Ramos (cell line): Measurements from ENCODE around the gene DOCK6.
"Not testable (repeated sequence)": the region's sequence is repeated elsewhere in the genome, so short reads cannot be mapped to it uniquely, and the experiment has no call there.

Source experiments
- in situ Hi-C: fragments of 300-500 bp; cut with MboI; formaldehyde crosslinking; loops from one replicate; pipeline ENCODE4 v1.14.3; 2022; ENCODE audit warnings: low sequenced_read_pairs; ENCODE audit not compliant: unreplicated experiment

Gene DOCK6

DNA sequence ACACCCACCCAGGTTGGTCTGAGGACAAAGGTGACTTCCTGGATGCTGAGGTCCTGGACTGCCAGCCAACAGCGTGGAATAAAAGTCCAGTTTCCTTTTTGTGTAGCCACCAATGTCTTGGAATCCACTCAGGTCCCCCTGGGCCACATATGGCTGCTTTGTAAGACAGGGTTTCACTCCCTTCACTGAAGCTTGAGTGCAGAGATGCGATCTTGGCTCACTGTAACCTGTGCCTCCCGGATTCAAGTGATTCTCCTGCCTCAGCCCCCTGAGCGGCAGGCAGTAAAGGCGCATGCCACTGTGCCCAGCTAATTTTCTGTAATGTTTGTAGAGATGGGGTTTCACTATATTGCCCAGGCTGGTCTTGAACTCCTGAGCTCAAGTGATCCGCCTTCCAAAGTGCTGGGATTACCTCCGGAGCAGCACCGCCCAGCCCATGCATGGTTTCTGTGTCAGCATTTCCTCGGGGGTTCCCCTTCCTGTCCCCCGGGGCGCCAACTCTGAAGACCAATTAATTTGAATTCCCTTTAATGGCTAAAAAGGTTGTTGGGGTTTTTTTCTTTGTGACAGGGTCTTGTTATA is 82.5 kb downstream of the DOCK6 start:
- in situ Hi-C loops: no loop called here

- in situ Hi-C loops: not testable (repeated sequence)
Observed at GRCh38 chr19:11179145-11179465, 83.2 kb downstream of the DOCK6 start.

GRCh38 chr19:11177592-11177991 is 84.7 kb downstream of the DOCK6 start:
- in situ Hi-C loops: no loop called here

- in situ Hi-C loops: no loop called here
Observed at GRCh38 chr19:11176466-11177193, 85.7 kb downstream of the DOCK6 start.

GRCh38 chr19:11175920-11176319 is 86.4 kb downstream of the DOCK6 start:
- in situ Hi-C loops: no loop called here

DNA sequence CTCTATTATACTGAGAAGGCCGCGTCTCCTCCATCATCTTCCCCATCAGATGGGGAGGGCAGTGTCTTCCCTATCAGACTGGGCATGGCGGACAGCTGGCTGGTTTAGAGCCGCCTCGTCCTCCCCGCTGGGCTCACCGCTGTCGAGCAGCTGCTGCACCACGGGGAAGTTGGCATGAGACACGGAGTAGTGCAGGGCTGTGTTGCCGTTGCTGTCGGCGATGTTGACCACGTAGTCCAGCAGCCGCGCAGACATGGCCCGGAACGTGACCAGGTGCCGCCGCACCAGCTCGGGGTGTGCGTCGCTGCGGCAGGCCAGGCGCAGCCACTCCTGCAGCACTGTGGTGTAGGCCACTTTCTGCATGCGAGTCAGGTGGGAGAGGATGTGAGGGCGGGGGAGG is 88.0 kb downstream of the DOCK6 start:
- in situ Hi-C loops: no loop called here

GRCh38 chr19:11173516-11174155 is 88.7 kb downstream of the DOCK6 start:
- in situ Hi-C loops: no loop called here

DNA sequence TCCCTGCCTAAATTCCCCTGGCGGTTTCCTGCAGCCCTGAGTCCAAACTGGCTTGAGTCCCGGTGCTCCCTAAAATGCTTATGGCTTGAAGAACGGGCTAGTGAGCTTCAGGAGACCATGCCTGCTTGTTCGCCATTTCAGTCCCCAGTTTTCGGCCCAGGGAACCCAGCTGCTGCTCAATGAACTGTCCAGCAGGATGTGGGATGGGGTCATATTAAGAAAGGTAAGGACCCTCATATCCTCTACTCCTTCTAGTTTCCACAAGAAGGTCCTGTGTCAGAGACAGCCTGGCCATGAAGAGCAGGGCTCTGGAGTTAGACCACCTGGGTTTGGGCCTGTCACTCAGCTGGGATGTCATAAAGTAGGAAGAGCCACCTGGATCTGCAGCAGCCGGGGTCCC is 89.7 kb downstream of the DOCK6 start:
- in situ Hi-C loops: no loop called here

DNA sequence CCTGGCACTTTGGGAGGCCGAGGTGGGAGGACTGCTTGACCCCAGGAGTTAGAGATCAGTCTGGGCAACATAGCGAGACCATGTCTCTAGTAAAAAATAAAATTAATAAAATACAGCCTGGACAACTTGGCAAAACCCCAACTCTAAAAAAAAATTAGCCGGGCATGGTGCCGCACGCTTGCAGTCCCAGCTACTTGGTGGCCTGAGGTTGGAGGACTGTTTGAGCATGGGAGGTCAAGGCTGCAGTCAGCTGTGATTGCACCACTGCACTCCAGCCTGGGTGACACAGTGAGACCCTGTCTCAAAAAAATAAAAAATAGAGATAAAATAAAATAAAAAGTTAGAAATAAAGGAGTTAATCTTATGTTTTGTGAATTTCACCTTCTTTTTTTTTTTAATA is 91.2 kb downstream of the DOCK6 start:
- in situ Hi-C loops: no loop called here

GRCh38 chr19:11169896-11170678 is 92.2 kb downstream of the DOCK6 start:
- in situ Hi-C loops: no loop called here

- in situ Hi-C loops: no loop called here
Observed at GRCh38 chr19:11168568-11168967, 93.8 kb downstream of the DOCK6 start.

DNA sequence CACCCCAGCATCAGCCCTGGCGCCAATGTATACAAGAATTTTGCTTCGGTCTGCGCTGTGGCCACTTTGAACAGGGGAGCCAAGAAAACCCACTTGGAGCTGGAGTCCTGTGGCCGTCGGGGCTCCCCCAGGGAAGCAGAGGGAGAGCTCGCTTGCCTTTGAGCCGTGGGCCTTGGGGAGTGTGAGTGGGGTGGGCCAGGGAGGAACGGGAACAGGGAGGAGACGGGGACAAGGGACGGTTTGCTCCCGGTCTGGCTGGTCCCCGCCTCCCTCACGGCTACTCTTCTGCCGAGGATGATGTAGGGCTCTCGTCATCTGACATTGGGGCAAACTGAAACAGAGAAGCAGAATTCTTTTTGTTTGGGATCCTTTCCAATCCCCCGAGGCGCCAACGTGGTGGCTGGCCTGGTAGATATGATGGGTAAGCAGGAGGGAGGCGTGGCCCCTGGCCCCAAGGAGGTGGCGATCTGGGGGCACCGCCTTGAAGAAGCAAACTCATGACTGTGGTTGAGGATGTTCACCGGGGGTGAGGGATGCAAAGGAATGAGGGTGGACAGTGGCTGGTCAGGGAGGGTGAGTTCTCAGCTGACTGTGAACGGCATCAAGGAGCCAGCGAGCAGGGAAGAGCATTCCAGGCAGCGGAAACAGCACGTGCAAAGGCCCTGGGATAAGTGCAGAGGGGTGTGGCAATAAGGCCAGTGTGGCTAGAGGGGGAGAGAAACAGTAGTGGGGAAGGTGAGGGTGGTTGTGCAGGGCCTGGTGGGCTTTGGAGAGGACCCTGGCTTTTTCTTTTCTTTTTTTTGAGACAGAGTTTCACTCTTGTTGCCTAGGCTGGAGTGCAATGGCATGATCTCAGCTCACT is 95.8 kb downstream of the DOCK6 start:
- in situ Hi-C loops: no loop called here

GRCh38 chr19:11165486-11166030 is 96.8 kb downstream of the DOCK6 start:
- in situ Hi-C loops: no loop called here

DNA sequence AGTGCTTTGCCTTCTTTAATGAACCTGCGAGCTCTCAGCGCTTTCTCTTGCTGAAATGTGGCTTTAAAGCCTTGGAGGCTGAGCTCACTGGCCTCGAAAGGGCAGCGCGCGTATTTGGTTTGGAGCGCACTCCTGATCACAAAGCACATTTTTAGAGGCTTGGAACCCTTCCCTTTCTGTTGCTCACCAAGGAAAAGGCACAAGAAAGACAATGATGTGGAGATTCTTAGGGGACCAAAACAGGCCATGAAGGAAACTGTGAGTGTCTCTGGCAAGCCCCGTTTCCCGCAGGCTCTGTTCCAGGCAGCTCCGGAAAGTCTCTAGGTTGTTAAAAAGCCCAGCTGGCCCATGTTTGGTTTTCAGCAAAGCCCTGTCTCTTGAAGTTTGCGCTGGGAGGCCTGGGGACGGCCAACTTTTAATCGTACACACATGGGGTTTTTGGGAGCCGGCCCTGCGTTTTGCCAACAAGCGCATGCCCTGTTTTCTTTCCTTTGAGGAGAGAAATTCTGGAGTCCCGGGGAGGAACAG is 97.4 kb downstream of the DOCK6 start:
- in situ Hi-C loops: no loop called here

DNA sequence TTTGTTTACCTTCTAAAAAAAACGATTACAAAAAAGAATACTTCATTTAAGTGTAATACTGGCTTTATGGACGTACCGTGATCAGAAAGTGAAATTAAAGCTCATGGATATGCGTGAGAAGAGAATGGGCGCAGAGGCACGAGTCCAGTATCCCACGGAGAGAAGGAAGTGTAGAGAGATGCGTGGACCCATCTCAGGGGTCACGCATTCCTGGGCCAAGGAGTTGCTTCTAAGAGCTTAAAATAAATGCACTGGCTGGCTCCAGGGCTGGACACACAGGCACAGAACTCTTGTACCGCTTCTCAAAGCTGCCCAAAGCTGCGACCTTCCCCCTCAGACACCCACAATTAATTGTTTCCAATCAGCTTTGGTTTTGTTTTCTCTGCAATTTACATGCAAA is 98.0 kb downstream of the DOCK6 start:
- in situ Hi-C loops: no loop called here

DNA sequence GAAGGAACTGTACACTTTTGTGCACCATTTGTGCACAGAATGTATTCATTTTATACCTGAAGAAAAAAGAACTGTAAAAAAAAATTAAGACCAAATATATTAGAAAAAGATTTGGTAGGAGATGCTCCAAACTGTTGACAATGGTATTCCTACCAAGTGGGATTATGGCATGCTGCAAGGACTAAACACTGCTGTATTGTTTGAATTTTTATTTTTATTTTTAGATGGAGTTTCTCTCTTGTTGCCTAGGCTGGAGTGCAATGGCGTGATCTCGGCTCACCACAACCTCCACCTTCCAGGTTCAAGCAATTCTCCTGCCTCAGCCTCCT is 101.9 kb downstream of the DOCK6 start:
- in situ Hi-C loops: not testable (repeated sequence)

DNA sequence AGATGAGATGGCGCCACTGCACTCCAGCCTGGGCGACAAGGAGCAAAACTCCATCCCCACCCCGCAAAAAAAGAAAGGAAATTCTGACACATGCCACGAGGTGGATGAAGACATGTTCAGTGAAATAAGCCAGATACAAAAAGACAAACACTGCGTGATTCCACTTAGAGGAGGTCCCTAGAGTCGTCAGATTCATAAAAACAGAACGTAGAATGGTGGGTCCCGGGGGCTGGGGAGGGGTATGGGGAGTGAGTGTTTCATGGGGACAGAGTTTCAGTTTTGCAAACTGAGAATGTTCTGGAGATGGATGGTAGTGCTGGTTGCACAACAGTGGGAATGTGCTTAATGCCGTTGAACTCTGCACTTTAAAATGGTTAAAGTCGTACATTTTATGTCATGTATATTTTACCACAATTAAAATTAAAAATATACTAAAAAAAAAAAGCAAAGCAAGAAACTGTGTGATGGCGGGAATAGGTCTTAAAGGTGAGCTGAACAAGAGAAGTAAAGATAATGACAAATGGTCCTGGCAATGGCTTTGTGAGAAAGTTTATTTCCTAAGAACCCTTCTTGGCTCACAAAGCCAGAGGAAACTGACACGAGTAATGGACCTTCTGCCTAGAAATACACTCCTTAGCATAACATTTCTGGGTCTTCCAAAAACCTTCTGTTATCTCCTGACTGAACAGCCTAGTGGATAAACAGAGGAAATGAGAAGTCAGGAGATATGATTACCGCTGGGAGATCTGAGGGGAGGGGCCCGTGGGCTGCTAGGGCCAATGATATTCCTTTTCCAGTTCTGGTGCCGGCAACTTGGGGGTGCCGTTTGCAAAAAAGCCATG is 102.5 kb downstream of the DOCK6 start:
- in situ Hi-C loops: no loop called here

GRCh38 chr19:11155373-11156120 is 106.8 kb downstream of the DOCK6 start, which contains the start of gene SPC24:
Gene SPC24 (minus strand): TSS chr19:11155782. CDS start chr19:11155776, 6 bp downstream.
- in situ Hi-C loops: no loop called here
